Measurements from ENCODE around the gene FRMPD4.

GRCh38 chrX:12309744-12310076 lies 171.4 kb downstream of the FRMPD4 start:
- no peak for TF ChIP-seq POLR2A (IDR thresholded peaks at IDR 0.05)
- TF ChIP-seq CTCF (IDR thresholded peaks at IDR 0.05), result no peak

Measured in adrenal gland (tissue), 5 donors.